HepG2 (cell line): ENCODE data around the gene DRC3. TPM values are rescaled to one million over a fixed set of nuclear protein-coding genes. Genes with fewer than 3 reads are reported as not detected.

Source experiments
- ATAC-seq: fragments of 200-7000 bp; cut with Tn5 transposase; 3 replicates; pipeline ENCODE4 v1.9.1; 2020; ENCODE audit warnings: mild to moderate bottlenecking, moderate library complexity
- BruUV-seq: library from RNA; stranded (reverse); fragments of 400-500 nt; replicated peaks from 2 replicates; lab custom pipeline; 2021; lab: Mats Ljungman, UMichigan
- CTCF ChIA-PET: fragments of 300-600 bp; formaldehyde crosslinking; extraction: SDS; loops from one replicate; lab custom pipeline; 2021; ENCODE audit warnings: low total read pairs, inconsistent platforms, low intra/inter-chr PET ratio; lab: Yijun Ruan, JAX
- POLR2A ChIA-PET: fragments of 350-600 bp; sonication (Branson Sonifier 250); formaldehyde crosslinking; loops from one replicate; lab custom pipeline; 2020; ENCODE audit warnings: antibody characterized with exemption, inconsistent platforms; lab: Yijun Ruan, JAX
- DNase-seq: peaks from one replicate; pipeline ENCODE4 v3.0.0-alpha.2; 2015; ENCODE audit warnings: low spot score
- FAIRE-seq: peaks from 3 replicates; lab custom pipeline; 2011; peaks lifted over from hg19 to GRCh38; lab: Jason Lieb, UNC
- H2AFZ ChIP-seq: one replicate; pipeline ENCODE4 v1.6.1; 2011; ENCODE audit warnings: low read length, inconsistent platforms
- H3K27ac ChIP-seq: fragments of 300-600 bp; 3 replicates; pipeline ENCODE4 v1.8.0; 2011; ENCODE audit warnings: mixed run types, mild to moderate bottlenecking, mixed read lengths, low read length, inconsistent platforms; ENCODE audit not compliant: insufficient read depth; ENCODE audit errors: extremely low read length
- H3K27me3 ChIP-seq, 2 experiments: fragments of 200-600 bp in 1 of 2; 2 replicates in 1 of 2; 3 replicates in 1 of 2; pipeline versions ENCODE4 v1.6.0 to v1.8.0; 2011; ENCODE audit warnings: low read length in 2 of 2, mild to moderate bottlenecking in 2 of 2, moderate library complexity in 2 of 2, inconsistent platforms in 1 of 2; ENCODE audit not compliant: insufficient read depth in 2 of 2, control insufficient read depth in 1 of 2
- H3K36me3 ChIP-seq, 2 experiments: fragments of 200-600 bp in 1 of 2; replicated peaks in 1 of 2; 2 replicates in 1 of 2; 3 replicates in 1 of 2; pipeline versions ENCODE4 v1.5.1 to v1.8.0; 2011; ENCODE audit warnings: low read length in 2 of 2, inconsistent platforms in 1 of 2; ENCODE audit not compliant: insufficient read depth in 2 of 2, control insufficient read depth in 1 of 2
- H3K4me1 ChIP-seq: 2 replicates; pipeline ENCODE4 v1.5.1; 2012; ENCODE audit warnings: low read length, inconsistent platforms; ENCODE audit not compliant: insufficient read depth
- H3K4me2 ChIP-seq: 2 replicates; pipeline ENCODE4 v1.6.0; 2011; ENCODE audit warnings: low read depth, low read length, inconsistent platforms
- H3K4me3 ChIP-seq, 3 experiments: fragments of 200-600 bp in 1 of 3; sonication (generic), shearing (Covaris generic) in 1 of 3; replicated peaks in 1 of 3; 2 replicates each; pipeline ENCODE4 v1.5.1; 2011 to 2016; ENCODE audit warnings: low read length in 3 of 3, inconsistent platforms in 2 of 3, low read depth in 2 of 3, mild to moderate bottlenecking in 2 of 3, control low read depth in 1 of 3, mixed read lengths in 1 of 3; ENCODE audit not compliant: insufficient read depth in 1 of 3
- H3K79me2 ChIP-seq: one replicate; pipeline ENCODE4 v1.6.1; 2011; ENCODE audit warnings: low read length, inconsistent platforms; ENCODE audit not compliant: insufficient read depth
- H3K9ac ChIP-seq: 2 replicates; pipeline ENCODE4 v1.6.0; 2011; ENCODE audit warnings: mild to moderate bottlenecking, low read depth, low read length, inconsistent platforms; ENCODE audit not compliant: insufficient read depth
- H3K9me3 ChIP-seq: 2 replicates; pipeline ENCODE4 v1.5.1; 2012; ENCODE audit warnings: mild to moderate bottlenecking, low read length
- H4K20me1 ChIP-seq: 2 replicates; pipeline ENCODE4 v1.6.0; 2011; ENCODE audit warnings: inconsistent platforms, mild to moderate bottlenecking, low read length, moderate library complexity; ENCODE audit not compliant: insufficient read depth
- CENPT ChIP-seq: sonication (generic); formaldehyde crosslinking; IDR thresholded peaks from 2 replicates; pipeline ENCODE4 v1.8.0; 2022; ENCODE audit warnings: low read depth, mild to moderate bottlenecking, moderate library complexity, missing genetic modification reagents
- FIP1L1 ChIP-seq: fragments of 200-400 bp; formaldehyde crosslinking; IDR thresholded peaks from 2 replicates; pipeline ENCODE4 v1.6.1; 2018; ENCODE audit warnings: low read depth, mild to moderate bottlenecking, low read length, moderate library complexity, borderline replicate concordance; ENCODE audit not compliant: insufficient read depth
- GABPA ChIP-seq, 2 experiments: IDR thresholded peaks; 2 replicates each; pipeline ENCODE4 v1.6.1; 2011 to 2016; ENCODE audit warnings: low read depth in 2 of 2, low read length in 1 of 2, missing biosample characterization in 1 of 2, missing genetic modification characterization in 1 of 2
- PHF5A ChIP-seq: IDR thresholded peaks from one replicate; pipeline ENCODE4 v1.6.1; 2018; ENCODE audit warnings: low read depth, missing genetic modification reagents; ENCODE audit not compliant: unreplicated experiment
- PLSCR1 ChIP-seq: sonication (generic); formaldehyde crosslinking; IDR thresholded peaks from 2 replicates; pipeline ENCODE4 v1.5.0; 2020; ENCODE audit warnings: missing genetic modification reagents, mild to moderate bottlenecking, borderline replicate concordance
- RBAK ChIP-seq: sonication (generic); formaldehyde crosslinking; IDR thresholded peaks from 2 replicates; pipeline ENCODE4 v1.5.1; 2020; ENCODE audit warnings: mild to moderate bottlenecking, missing genetic modification reagents
- SAP130 ChIP-seq: IDR thresholded peaks from 2 replicates; pipeline ENCODE4 v1.6.1; 2016; ENCODE audit warnings: low read depth
- SRSF9 ChIP-seq: fragments of 200-400 bp; formaldehyde crosslinking; IDR thresholded peaks from 2 replicates; pipeline ENCODE4 v1.6.1; 2018; ENCODE audit warnings: borderline replicate concordance, mild to moderate bottlenecking, low read depth, low read length; ENCODE audit not compliant: insufficient read depth, poor library complexity, severe bottlenecking
- TFDP1 ChIP-seq: IDR thresholded peaks from 2 replicates; pipeline ENCODE4 v1.6.1; 2016; ENCODE audit warnings: missing compliant biosample characterization, missing genetic modification reagents, borderline replicate concordance
- ZNF235 ChIP-seq: sonication (generic); formaldehyde crosslinking; IDR thresholded peaks from 2 replicates; pipeline ENCODE4 v1.8.1; 2023; ENCODE audit warnings: mild to moderate bottlenecking, missing genetic modification reagents, borderline replicate concordance
- ZNF501 ChIP-seq: sonication (generic); formaldehyde crosslinking; IDR thresholded peaks from 2 replicates; pipeline ENCODE4 v1.5.1; 2020; ENCODE audit warnings: mild to moderate bottlenecking, moderate library complexity, missing genetic modification reagents
- ZNF550 ChIP-seq: sonication (generic); formaldehyde crosslinking; IDR thresholded peaks from 2 replicates; pipeline ENCODE4 v1.4.0; 2020; ENCODE audit warnings: mild to moderate bottlenecking, missing genetic modification reagents, borderline replicate concordance
- ZNF747 ChIP-seq: sonication (generic); formaldehyde crosslinking; IDR thresholded peaks from 2 replicates; pipeline ENCODE4 v1.8.1; 2023; ENCODE audit warnings: missing genetic modification reagents, mild to moderate bottlenecking, borderline replicate concordance
- ZNF773 ChIP-seq: sonication (generic); formaldehyde crosslinking; IDR thresholded peaks from 2 replicates; pipeline ENCODE4 v1.4.0; 2020; ENCODE audit warnings: missing genetic modification reagents, borderline replicate concordance
- ZNF777 ChIP-seq: sonication (generic); formaldehyde crosslinking; IDR thresholded peaks from 2 replicates; pipeline ENCODE4 v1.4.0; 2020; ENCODE audit warnings: missing genetic modification reagents
- ZNF784 ChIP-seq: sonication (generic); formaldehyde crosslinking; IDR thresholded peaks from 2 replicates; pipeline ENCODE4 v1.5.1; 2020; ENCODE audit warnings: missing genetic modification reagents, mild to moderate bottlenecking, borderline replicate concordance
- ZNF839 ChIP-seq: sonication (generic); formaldehyde crosslinking; IDR thresholded peaks from 2 replicates; pipeline ENCODE4 v1.4.0; 2020; ENCODE audit warnings: missing genetic modification reagents, mild to moderate bottlenecking, borderline replicate concordance
- WGBS: methylation state at CpG from one replicate; pipeline ENCODE4 v1.1.6; 2017; ENCODE audit warnings: low lambda C conversion rate; 5-methylcytosine and 5-hydroxymethylcytosine counted together
- in situ Hi-C: cut with HindIII; loops from 2 replicates; pipeline ENCODE4 v1.10.0; 2017; ENCODE audit warnings: low pct_unique_long_range_greater_than_20kb; ENCODE audit not compliant: extremely low pct_ligation_motif_present
- intact Hi-C: fragments of 100-400 bp; cut with micrococcal nuclease; formaldehyde crosslinking; loops from one replicate; pipeline ENCODE4 v1.10.0; 2022; ENCODE audit not compliant: unreplicated experiment
- polyA plus RNA-seq, 8 experiments: library from polyadenylated mRNA; depleted of rRNA in 3 of 8; stranded (reverse) in 7 of 8; unstranded in 1 of 8; fragments of >200 nt; fragmentation: Illumina TruSeq in 4 of 8; extraction: Trizol in 4 of 8; gene quantifications; 2 replicates each; pipeline versions ENCODE4 v1.2.1 to v1.2.3, GENCODE V29; 2011 to 2016; ENCODE audit warnings: low read depth in 4 of 8, missing spikeins in 1 of 8, mixed read lengths in 1 of 8; ENCODE audit not compliant: insufficient read depth in 1 of 8
- total RNA-seq, 5 experiments: library from RNA; depleted of rRNA; stranded (reverse); fragments of >200 nt; fragmentation: Illumina TruSeq; extraction: Trizol; gene quantifications; 2 replicates each; pipeline ENCODE4 v1.2.3, GENCODE V29; 2016; ENCODE audit warnings: low read depth in 1 of 5

DRC3 gene
- total and polyA plus RNA-seq, 2 of the 13 experiments (the other 11 are each of a cell fraction or from before 2014, with no cell fraction given) = 0.53 to 0.87 TPM

- DNase-seq = peak; percentile 96
- WGBS = 1% methylated on average over 15 of the region's 67 CpGs
- in situ Hi-C loops = loop anchor here (10.0 kb wide), 1 partner anchor 144 kb away; no protein-coding TSS in a partner anchor
- BruUV-seq = no TSS peak
- Histone ChIP-seq H3K4me3 (peak within 1 kb of the TSS; percentile 73 to 89 (median 89)), H4K20me1 (no peaks in the 10 kb centered on the region; the same call in 1 of the 2 replicates), H3K27me3 (no peaks in the 10 kb centered on the region; a peak in 1 of 5 replicates), H3K27ac (peak within 1 kb of the TSS; percentile 58), H3K36me3 (0 out of 5 replicates have a peak, but pooled peaks cover 0 to under 1% of the 10 kb centered on the region in 2 experiments), H3K79me2 (peaks cover 21% of the 10 kb centered on the region), H3K4me2 (peak within 1 kb of the TSS; percentile 88), H3K9ac (peak within 1 kb of the TSS; percentile 81), H2AFZ (no peak within 1 kb of the TSS), H3K9me3 (no peaks in the 10 kb centered on the region), H3K4me1 (peaks cover 60% of the 10 kb centered on the region)
- ChIA-PET CTCF (no interaction called here), POLR2A (no interaction called here)
- peak; percentile 89 for FAIRE-seq
- ATAC-seq = peak; percentile 90
- intact Hi-C loops = no loop called here
- TF ChIP-seq ZNF550 (CRISPR knock-in tag) (no peak), ZNF777 (CRISPR knock-in tag) (peak; percentile 35; the same call in 1 of the 2 replicates), SRSF9 (no peak), TFDP1 (peak; percentile 78; the same call in 1 of the 2 replicates), ZNF747 (CRISPR knock-in tag) (no peak), SAP130 (CRISPR knock-in tag) (peak; percentile 91), ZNF784 (0 out of 2 replicates have a peak, but pooled peaks have one; percentile 33), FIP1L1 (no peak; the same call in 1 of the 2 replicates), ZNF235 (CRISPR knock-in tag) (no peak), ZNF839 (no peak), RBAK (no peak), GABPA (IDR thresholded peaks at IDR 0.05; ENCODE audit: low read depth, low read length) (peak; percentile 46), GABPA (CRISPR knock-in tag; IDR thresholded peaks at IDR 0.05; ENCODE audit: low read depth) (peak; percentile 69; the same call in 1 of the 2 replicates), ZNF501 (CRISPR knock-in tag) (no peak), PHF5A (peak; percentile 23), PLSCR1 (no peak), ZNF773 (no peak), CENPT (CRISPR knock-in tag) (no peak)
Observed at GRCh38 chr17:18038861-18039534, 66.3 kb downstream of the DRC3 start, which contains the start of the genes ATPAF2 and GID4. Gene ATPAF2, minus strand, starts transcription at chr17:18039168. Its CDS starts 155 bp downstream, at chr17:18039013. Gene GID4, plus strand, starts transcription at chr17:18039408. Its CDS starts 57 bp downstream, at chr17:18039465.
